ENCODE results near the gene NKRF. TPM values are rescaled to one million over a fixed set of nuclear protein-coding genes. Genes with fewer than 3 reads are reported as not detected.
"Not testable (repeated sequence)": the region's sequence is repeated elsewhere in the genome, so short reads cannot be mapped to it uniquely, and the experiment has no call there.

NKRF gene
- total RNA-seq, result 5.2 and 8.9 TPM in 2 replicates

DNA sequence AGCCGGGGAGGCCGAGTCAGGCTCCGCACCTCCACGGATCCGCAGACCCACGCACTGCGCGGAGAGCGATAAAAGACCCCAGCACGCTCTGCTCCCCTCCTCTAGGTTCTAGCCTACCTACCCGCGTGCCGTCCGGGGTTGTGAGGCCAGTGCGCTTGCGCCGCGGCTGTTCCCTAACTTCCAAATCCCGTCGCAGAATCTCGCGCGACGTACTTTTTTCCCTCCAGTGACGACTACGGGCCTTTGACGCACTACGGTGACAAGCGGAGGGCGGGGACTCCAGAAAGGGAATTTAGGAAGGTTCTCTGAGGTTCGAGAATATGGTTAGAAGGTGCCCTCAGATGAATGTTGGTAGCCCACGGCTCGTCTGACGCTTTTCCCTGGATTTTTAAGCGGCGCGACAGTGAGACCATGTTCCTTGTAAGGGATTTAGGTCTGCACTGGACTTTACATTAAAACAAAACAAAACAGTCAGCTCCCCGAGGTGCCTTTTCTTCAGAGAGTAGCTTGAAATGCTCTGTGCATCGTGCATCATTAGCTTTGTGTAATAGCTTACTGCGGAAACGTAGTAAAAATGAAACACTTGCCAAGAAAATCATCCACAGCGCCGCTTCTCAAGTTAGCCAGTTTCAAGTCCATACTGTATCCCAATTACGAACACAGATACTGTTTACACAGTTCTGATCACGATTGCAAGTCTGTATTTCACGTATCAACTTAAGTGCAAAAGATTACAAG lies at the start of gene NKRF:
Gene NKRF, minus strand, starts transcription at position 145 of the 738 bp plus-strand sequence.
- no peak for DNase-seq (ENCODE audit: extremely low read depth, low read depth, low spot score)

DNA sequence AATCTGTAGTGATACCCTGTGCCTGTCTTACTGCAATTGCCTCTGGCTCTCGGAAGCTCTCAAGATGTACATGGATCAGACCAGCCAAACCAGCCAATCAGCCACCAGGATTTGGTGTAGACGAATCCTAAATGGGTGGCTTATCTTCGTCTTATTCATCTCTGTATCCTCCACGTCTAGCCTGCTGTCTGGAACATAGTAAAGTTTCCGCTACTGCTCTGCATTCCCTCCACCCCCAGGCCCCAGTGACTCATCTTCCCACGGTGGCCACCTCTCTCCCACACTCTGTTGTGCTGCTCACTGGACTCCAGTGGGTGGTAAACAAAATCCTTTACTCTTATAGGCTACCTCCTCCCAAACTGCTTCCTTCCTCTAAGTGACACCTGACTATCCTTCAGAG lies 48.9 kb upstream of the NKRF start:
- no peak for DNase-seq (ENCODE audit: extremely low read depth, low read depth, low spot score)

DNA sequence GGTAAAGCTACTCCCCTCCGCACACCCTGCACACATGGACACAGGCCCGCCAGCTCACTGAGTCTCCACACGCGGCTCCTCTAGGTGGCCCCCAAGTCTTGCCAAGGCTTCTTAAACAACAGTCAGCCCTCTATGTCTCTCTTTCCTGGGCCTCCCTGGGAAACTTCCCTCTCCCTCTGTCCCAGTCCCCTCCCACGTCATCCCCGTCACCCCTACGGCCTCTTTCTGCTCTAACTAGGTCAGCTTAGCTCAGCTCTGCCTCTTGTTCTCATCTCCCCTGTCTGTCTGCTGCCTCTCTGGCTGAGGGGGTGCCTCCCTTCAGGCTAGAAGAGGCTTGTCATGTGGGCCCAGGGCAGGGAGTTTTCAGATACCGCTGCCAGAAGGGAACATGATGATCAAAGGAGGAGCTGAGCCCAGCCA lies 47.9 kb upstream of the NKRF start:
- DNase-seq (ENCODE audit: extremely low read depth, low read depth, low spot score), result no peak

DNA sequence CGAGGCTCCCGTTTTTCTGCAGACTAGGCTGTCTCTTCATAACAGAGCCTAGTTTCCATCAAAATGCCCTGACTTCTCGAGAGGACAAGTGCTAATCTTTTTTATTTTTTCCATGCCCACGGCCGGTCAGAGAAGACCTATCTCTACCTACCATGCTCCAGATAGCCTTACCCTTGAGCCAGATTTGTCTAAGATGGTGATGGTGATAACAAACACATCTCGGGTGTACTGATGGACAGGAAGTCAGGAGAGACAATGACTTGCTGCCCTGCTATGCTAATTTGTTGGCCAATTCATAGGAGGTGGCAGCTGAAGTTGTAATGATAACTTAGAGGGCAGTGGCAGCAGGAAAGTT lies 42.2 kb upstream of the NKRF start:
- DNase-seq (ENCODE audit: extremely low read depth, low read depth, low spot score), result no peak

DNA sequence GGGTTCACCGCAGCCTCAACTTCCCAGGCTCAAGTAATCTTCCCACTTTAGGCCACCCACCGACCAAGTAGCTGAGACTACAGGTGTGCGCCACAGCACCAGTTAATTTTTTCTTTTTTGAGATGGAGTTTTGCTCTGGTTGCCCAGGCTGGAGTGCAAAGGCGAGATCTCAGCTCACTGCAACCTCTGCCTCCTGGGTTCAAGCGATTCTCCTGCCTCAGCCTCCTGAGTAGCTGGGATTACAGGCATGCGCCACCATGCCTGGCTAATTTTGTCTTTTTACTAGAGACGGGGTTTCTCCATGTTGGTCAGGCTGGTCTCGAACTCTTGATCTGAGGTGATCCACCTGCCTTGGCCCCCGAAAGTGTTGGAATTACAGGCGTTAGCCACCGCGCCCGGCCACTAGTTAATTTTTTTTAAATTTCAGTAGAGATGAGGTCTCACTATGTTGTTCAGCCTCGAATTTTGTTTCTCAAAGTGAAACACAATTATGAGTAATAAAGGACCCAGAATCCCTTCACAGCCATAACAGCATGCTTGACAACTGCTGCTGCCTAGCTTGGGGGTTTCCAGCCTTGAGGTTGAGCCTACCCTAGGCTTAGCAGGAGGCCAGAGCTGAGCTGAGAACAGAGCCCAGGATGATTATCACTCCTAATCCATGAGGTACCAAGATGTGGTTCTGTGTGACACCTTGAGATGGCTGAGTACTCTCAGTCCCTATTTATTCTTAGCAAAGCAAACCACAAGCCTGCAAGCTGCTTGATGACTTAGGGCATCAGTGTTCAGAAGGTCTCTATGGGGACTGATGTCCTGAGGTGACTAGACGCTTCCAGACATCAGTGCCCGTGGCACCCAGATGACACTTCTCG lies 41.6 kb upstream of the NKRF start:
- DNase-seq (ENCODE audit: extremely low read depth, low read depth, low spot score), result no peak

DNA sequence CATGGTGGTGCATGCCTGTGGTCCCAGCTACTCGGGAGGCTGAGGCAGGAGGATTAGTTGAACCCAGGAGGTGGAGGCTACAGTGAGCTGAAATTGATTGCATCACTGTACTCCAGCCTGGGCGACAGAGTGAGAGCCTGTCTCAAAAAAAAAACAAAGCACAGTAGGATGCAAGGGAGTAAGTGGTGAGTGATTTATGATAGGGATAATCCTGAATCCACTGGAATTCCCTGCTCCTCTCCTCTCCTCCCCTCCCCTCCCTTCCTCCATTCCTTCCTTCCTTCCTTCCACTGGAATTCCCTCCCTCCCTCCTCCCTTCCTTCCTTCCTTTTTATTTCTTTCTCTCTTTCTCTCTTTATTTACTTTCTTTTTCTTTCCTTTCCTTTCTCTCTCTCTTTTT lies 40.9 kb upstream of the NKRF start:
- DNase-seq (ENCODE audit: extremely low read depth, low read depth, low spot score), result no peak

DNA sequence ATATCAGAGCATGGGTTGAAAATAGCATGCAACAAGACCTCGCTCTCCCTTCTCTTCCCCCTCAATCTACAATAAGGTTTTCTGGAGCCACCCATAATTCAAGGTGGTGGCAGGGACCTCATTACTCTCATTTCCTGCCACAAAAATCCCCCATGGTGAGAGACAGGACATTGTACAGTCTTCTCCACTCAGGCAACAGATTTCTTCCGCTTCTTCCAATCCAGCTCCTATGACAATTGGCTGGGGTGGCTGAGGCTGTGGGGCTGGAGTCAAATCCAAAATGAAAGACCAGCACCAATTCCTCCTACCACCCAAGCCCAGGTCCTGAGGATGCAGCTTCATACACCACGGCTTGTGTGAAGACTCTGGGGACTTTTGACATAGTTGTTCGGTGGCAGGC lies 40.3 kb upstream of the NKRF start:
- DNase-seq (ENCODE audit: extremely low read depth, low read depth, low spot score), result no peak

DNA sequence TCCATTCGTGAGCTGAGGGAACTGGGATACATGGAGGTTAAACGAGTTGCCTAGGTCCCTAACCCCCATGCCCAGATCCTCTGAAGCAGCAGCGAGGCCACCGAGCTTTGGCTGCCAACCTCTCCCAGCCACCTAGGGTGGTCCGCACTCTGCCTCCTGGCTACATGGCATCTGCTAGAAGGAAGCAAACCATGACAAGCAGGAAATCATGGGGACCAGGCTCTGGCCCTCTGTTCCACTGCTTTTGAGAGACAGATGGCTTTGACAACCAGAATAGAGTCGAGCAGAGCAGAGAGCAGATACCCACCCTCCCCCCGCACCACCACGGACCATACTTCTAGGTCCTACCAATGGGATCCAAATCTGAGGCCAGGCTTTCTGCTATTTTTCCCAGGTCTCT lies 37.5 kb upstream of the NKRF start:
- DNase-seq (ENCODE audit: extremely low read depth, low read depth, low spot score), result no peak

DNA sequence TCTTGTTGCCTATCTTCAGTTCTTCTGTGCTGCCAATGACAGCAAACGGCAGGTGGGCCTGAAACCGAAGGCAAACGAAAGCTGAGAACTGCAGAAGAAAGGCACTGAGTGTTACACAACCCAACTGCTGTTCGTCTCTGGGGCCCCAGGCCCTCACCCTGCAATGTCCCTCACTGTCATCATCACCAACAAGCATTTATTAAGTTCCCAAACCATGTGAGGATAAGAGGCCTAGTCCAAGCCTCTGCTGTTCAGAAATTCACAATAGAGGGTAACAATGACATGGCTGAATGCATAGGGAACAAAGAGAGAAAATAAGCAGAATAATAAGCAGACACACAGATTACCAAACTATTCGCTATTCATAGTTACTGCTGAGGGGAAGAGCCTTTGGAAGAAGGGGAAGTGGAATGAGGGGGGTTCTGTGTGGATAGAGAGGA lies 34.5 kb upstream of the NKRF start:
- DNase-seq (ENCODE audit: extremely low read depth, low read depth, low spot score), result no peak

DNA sequence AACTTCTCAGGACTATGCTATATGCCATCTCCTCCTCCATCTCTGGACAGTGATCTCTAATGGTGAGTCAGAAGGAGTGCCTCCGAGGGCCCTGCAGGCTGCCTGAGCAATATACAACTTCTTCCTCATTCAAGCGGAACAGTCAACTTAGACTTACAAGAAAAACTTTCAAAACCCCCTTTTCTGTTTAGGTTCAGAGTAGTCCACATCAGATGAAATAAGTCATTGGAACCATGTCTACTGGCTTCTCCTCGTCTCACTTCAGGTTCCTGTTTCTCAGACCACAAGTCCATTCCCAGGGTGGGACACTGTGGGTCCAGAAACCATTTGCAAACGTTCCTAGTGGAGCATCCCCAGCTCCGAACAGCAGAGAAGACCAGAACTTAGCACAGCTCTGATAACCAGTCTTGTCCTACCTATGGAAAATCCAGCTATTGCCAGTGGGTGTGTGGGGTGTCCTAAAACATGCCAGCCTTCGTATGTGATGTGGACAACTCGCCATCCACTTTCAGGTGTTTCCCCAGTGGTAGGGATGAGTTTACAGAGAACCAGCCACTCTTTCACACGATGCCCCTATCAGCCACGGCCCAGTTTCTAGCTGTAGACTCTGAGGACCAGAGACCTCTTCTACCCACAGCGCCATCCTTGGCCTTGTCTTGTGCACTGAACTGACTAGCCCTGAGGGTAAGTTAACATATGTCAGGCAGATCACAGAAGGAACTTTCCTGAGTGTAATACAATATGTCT lies 32.7 kb upstream of the NKRF start:
- no peak for DNase-seq (ENCODE audit: extremely low read depth, low read depth, low spot score)

DNA sequence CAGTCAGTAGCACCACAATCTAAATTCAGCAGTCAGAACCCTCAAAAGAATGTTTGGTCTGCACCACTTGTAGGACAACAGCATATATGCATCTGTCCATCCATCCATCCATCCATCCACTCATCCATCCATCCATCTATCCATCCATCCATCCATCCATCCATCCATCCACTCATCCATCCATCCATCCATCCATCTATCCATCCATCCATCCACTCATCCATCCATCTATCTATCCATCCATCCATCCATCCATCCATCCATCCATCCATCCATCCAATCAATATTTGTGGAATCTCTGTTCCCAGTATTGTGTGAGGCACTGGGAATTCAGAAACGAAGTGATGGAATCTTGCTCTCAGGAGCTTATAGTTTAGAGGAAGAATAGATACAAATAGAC lies 31.2 kb upstream of the NKRF start:
- DNase-seq (ENCODE audit: extremely low read depth, low read depth, low spot score), result not testable (repeated sequence)

DNA sequence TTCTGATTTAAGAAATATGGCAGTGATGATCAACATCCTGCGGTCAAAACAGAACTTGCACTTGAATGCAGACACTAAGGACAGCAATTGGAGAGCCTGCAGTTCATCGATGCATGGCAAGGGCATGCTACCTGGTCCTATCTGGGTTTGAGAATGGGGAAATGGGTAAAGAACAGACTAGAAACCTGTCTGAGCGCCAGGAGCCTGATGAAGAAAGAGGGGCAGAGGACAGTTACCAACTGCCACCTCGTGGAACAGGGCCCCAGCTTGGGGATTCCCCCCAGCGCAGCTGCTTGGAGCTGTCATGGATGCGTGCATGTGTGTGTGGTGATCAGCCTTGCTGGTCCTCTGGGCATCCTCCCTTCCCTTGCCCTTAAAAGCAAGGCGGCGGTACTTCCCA lies 30.2 kb upstream of the NKRF start:
- DNase-seq (ENCODE audit: extremely low read depth, low read depth, low spot score), result no peak

DNA sequence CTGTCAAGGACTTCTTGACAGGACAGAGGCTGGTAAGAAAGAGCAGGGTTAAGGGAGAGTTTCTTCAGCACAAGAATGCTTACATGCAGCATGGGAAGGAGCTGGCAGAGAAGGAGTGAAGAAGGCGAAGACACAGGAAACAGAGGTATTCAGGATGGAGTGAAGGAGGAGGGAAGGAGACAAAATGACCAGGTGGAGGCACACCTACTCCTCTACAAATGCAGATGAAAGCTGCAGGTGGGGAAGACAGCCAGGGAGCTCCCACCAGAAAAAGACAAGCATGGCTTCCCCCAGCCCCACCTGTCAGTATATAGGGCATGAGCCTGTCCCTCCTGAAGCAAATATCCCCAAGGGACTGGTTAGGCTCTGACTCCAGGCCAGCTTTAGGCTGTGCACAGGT lies 29.6 kb upstream of the NKRF start:
- no peak for DNase-seq (ENCODE audit: extremely low read depth, low read depth, low spot score)

DNA sequence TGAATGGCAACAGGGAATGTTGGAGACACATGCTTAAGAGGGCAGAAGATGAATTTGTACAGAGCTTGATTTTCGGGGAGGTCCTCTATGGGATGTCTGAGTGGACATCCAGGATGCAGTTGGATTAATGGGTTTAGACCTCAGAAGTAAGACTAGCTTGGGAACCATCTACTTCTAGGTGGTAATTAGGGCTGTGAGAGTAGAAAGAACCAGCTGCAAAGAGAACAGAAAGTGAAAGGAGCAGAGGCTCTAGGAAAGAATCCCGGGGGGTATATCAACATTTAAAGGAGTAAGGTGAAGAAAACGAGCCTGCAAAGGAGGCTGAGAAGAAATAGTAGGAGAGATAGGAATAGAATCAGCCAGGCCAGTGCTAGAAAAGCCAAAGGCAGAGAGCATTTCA lies 29.0 kb upstream of the NKRF start:
- no peak for DNase-seq (ENCODE audit: extremely low read depth, low read depth, low spot score)

DNA sequence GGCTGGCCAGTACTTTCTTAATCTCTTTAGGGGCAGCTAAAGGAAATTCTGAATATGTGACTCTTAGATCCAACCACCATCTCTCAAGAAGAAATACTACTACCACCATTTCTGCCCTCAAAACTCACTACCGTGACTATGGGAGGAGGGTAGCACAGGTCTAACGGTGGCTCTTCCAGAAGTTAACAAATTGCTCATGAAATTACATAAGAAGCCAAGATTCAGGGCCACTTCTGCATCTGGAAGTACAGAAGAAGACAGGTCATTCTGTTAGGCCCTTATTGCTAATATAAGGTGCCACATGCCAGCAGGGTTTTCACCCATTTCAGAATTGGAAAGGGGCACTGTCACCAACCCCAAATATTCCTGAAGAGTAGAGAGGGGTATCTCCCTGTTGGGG lies 19.6 kb upstream of the NKRF start:
- no peak for DNase-seq (ENCODE audit: extremely low read depth, low read depth, low spot score)

DNA sequence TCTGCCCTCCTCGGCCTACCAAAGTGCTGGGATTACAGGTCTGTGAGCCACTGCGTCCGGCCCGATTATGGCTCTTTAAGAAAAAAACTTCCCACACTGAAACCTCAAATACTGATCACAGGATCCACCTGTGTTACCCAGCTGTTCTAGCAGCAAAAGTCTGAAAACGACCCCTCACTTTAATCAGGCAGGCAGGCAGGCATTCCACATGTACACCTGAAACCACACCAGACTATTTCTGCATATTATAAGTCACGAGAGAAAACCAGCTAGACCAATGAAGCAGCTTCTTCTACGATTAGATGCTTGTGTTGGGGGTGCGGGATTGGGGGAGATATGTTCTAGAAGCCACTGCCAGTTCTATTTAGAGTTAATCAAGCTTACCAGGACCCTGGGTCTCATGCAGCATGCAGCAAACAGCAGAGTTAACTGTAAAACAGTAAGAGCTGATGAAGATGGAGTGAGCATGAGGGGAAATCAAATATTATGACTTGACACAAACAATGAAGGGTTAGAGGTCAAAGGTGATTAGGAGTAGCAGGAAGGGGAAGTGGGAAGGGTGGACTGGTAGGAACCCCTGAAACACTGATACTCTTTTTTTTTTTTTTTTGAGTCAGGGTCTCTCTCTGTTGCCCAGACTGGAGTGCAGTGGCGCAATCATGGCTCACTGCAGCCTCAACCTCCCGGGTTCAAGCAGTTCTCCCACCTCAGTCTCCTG lies 18.9 kb upstream of the NKRF start:
- no peak for DNase-seq (ENCODE audit: extremely low read depth, low read depth, low spot score)

DNA sequence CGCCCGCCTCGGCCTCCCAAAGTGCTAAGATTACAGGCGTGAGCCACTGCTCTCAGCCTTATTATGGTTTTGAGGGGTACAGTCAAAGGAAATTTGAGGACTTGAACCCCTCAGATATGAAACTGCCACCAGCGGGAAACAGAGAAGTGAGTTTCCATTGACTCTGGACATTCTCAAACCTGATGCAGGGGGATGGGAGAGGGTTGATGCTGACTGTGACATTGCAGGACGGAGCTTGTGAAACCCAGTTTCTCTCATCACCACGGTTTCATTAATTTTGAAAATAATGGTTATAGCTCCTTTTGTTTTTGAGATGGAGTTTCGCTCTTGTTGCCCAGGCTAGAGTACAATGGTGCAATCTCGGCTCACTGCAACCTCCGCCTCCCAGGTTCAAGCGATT lies 18.2 kb upstream of the NKRF start:
- no peak for DNase-seq (ENCODE audit: extremely low read depth, low read depth, low spot score)

DNA sequence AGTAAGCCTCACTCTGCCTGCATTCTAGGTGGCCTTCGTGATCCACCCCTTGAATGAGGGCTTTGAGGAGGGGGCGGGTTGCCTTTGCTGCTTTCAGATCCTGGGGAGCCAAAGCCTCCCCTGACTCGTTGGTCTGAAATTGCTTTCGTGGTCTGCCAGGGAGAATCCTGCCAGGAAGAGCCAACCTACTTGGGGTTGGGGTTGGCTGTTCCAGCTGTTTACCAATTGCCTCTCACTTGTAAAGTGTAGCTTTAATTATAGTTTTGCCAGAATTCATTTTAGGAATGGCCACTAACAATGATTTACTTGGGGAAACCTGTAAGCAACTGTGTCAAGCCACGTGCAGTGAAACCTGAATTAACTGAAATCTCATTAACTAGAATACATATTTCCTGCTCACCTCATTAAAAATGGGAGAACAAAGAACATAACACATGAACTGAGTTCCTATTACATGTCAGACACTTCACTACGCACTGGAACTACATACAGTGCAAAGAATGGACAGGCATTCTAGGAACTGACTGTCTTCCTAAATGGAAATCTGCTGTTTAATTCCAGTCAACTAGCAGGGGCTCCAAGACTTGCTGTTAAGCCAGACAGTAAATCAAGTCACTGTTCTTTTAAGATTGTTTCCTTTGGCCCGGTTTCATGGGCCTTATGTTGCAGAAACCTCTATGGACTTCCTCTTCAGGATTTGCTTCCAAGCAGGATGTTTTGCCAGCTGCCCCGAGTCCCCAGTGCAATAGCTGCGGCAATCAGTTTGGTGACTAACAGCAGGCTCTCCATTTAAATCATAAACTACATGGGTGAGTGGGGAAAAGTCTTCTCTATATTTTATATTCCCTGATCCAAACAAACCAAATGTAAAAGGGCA lies 16.4 kb upstream of the NKRF start:
- no peak for DNase-seq (ENCODE audit: extremely low read depth, low read depth, low spot score)

DNA sequence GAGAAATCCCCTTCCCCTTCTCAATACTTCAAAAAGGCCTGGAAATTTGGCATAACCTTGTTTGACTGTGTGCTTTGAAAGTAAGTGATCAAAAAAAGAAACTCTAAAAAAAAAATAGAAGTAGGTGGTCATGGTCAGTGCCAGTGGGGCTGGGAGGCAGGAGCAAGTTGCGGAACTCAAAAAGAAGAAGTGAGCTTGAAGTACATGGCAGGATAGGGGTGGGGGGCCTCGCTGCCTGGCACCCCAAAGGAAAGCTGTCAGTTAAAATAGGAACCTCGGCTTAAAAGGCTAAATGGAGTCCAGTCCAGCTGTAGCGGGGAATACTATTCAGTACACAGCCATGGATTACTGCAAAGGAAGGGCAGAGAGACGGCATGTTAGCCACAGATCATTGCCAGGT lies 12.2 kb upstream of the NKRF start:
- no peak for DNase-seq (ENCODE audit: extremely low read depth, low read depth, low spot score)
